IMR-90 (cell line): ENCODE results near the gene SCIN. TPM values are rescaled to one million over a fixed set of nuclear protein-coding genes. Genes with fewer than 3 reads are reported as not detected.

Experiments used
- ATAC-seq: fragments of 200-7000 bp; cut with Tn5 transposase; 2 replicates; pipeline ENCODE4 v1.9.1; 2020; ENCODE audit warnings: low read depth, mild to moderate bottlenecking, moderate library complexity
- BruUV-seq: library from RNA; stranded (reverse); fragments of 400-500 nt; replicated peaks from 2 replicates; lab custom pipeline; 2021; lab: Mats Ljungman, UMichigan
- CTCF ChIA-PET: fragments of 300-600 bp; formaldehyde crosslinking; extraction: SDS; loops from one replicate; lab custom pipeline; 2021; ENCODE audit warnings: antibody characterized with exemption; lab: Yijun Ruan, JAX
- POLR2A ChIA-PET: fragments of 300-600 bp; sonication (Branson Sonifier 250); formaldehyde crosslinking; loops from one replicate; lab custom pipeline; 2022; ENCODE audit warnings: antibody characterized with exemption; ENCODE audit not compliant: unreplicated experiment; lab: Charles Lee
- DNase-seq: peaks from one replicate; pipeline ENCODE4 v3.0.0; 2013
- H2AFZ ChIP-seq: replicated peaks from 2 replicates; pipeline ENCODE3; 2013; ENCODE audit warnings: low read length, mild to moderate bottlenecking; ENCODE audit not compliant: poor library complexity
- H2AK5ac ChIP-seq: 2 replicates; pipeline ENCODE4 v1.6.1; 2013; ENCODE audit warnings: low read depth, low read length, inconsistent platforms
- H2AK9ac ChIP-seq: replicated peaks from 2 replicates; pipeline ENCODE3; 2013; ENCODE audit warnings: mild to moderate bottlenecking, low read depth, low read length, moderate library complexity; ENCODE audit not compliant: poor library complexity
- H2BK120ac ChIP-seq: 2 replicates; pipeline ENCODE4 v1.6.1; 2013; ENCODE audit warnings: low read depth, low read length, inconsistent platforms
- H2BK15ac ChIP-seq: 3 replicates; pipeline ENCODE4 v1.6.1; 2013; ENCODE audit warnings: low read depth, low read length, inconsistent platforms
- H2BK20ac ChIP-seq: 2 replicates; pipeline ENCODE4 v1.6.1; 2013; ENCODE audit warnings: low read depth, mild to moderate bottlenecking, inconsistent platforms, low read length, moderate library complexity
- H2BK5ac ChIP-seq: 2 replicates; pipeline ENCODE4 v1.6.1; 2013; ENCODE audit warnings: mild to moderate bottlenecking, low read depth, low read length, inconsistent platforms; ENCODE audit not compliant: poor library complexity, severe bottlenecking
- H3K14ac ChIP-seq: replicated peaks from 2 replicates; pipeline ENCODE4 v1.6.1; 2013; ENCODE audit warnings: low read depth, low read length, inconsistent platforms
- H3K18ac ChIP-seq: 2 replicates; pipeline ENCODE4 v1.6.1; 2013; ENCODE audit warnings: low read depth, low read length, control low read depth
- H3K23ac ChIP-seq: 2 replicates; pipeline ENCODE4 v1.6.1; 2013; ENCODE audit warnings: low read depth, low read length, inconsistent platforms
- H3K27ac ChIP-seq: 2 replicates; pipeline ENCODE4 v1.5.1; 2013; ENCODE audit warnings: mild to moderate bottlenecking, control low read depth, low read length; ENCODE audit not compliant: insufficient read depth
- H3K27me3 ChIP-seq: 2 replicates; pipeline ENCODE4 v1.6.1; 2013; ENCODE audit warnings: low read length; ENCODE audit not compliant: control insufficient read depth, insufficient read depth
- H3K36me3 ChIP-seq: 2 replicates; pipeline ENCODE4 v1.6.1; 2013; ENCODE audit warnings: low read length, mixed read lengths; ENCODE audit not compliant: control insufficient read depth, insufficient read depth
- H3K4ac ChIP-seq: 2 replicates; pipeline ENCODE4 v1.6.1; 2013; ENCODE audit warnings: low read depth, low read length, inconsistent platforms
- H3K4me1 ChIP-seq: 2 replicates; pipeline ENCODE4 v1.6.1; 2013; ENCODE audit warnings: low read length, mixed read lengths; ENCODE audit not compliant: control insufficient read depth, insufficient read depth
- H3K4me2 ChIP-seq: 2 replicates; pipeline ENCODE4 v1.6.1; 2013; ENCODE audit warnings: low read depth, mild to moderate bottlenecking, control low read depth, low read length, moderate library complexity
- H3K4me3 ChIP-seq: 2 replicates; pipeline ENCODE4 v1.5.1; 2013; ENCODE audit warnings: low read depth, mild to moderate bottlenecking, control low read depth, low read length, moderate library complexity; ENCODE audit not compliant: insufficient read depth
- H3K56ac ChIP-seq: 2 replicates; pipeline ENCODE4 v1.6.1; 2013; ENCODE audit warnings: low read length, inconsistent platforms; ENCODE audit not compliant: insufficient read depth; ENCODE audit errors: extremely low read depth
- H3K79me1 ChIP-seq, 2 experiments: 2 replicates each; pipeline ENCODE4 v1.6.1; 2013; ENCODE audit warnings: low read length in 2 of 2, inconsistent platforms in 1 of 2, low read depth in 1 of 2
- H3K9ac ChIP-seq: 2 replicates; pipeline ENCODE4 v1.6.1; 2013; ENCODE audit warnings: low read depth, low read length, control low read depth
- H3K9me1 ChIP-seq: 2 replicates; pipeline ENCODE4 v1.6.1; 2013; ENCODE audit warnings: low read length, inconsistent platforms; ENCODE audit not compliant: insufficient read depth
- H3K9me3 ChIP-seq: 2 replicates; pipeline ENCODE4 v1.6.1; 2013; ENCODE audit warnings: low read length; ENCODE audit not compliant: control insufficient read depth, insufficient read depth
- H4K20me1 ChIP-seq: 2 replicates; pipeline ENCODE4 v1.6.1; 2013; ENCODE audit warnings: low read length, inconsistent platforms; ENCODE audit not compliant: insufficient read depth
- H4K5ac ChIP-seq: 2 replicates; pipeline ENCODE4 v1.6.1; 2013; ENCODE audit warnings: mild to moderate bottlenecking, low read depth, low read length, control low read depth
- H4K8ac ChIP-seq, 2 experiments: 2 replicates each; pipeline ENCODE4 v1.6.1; 2013; ENCODE audit warnings: low read depth in 2 of 2, low read length in 2 of 2, control low read depth in 1 of 2, inconsistent platforms in 1 of 2
- H4K91ac ChIP-seq: 2 replicates; pipeline ENCODE4 v1.6.1; 2013; ENCODE audit warnings: low read depth, low read length, inconsistent platforms; ENCODE audit not compliant: insufficient read depth
- CHD1 ChIP-seq: IDR thresholded peaks from 2 replicates; pipeline ENCODE4 v1.6.1; 2012; ENCODE audit warnings: low read depth, low read length, improper control_type of control experiment
- CTCF ChIP-seq: conservative IDR thresholded peaks from 2 replicates; pipeline ENCODE4 v1.5.1; 2012; ENCODE audit warnings: mild to moderate bottlenecking, low read depth, low read length, improper control_type of control experiment
- MAZ ChIP-seq: IDR thresholded peaks from 2 replicates; pipeline ENCODE4 v1.6.1; 2012; ENCODE audit warnings: low read depth, mild to moderate bottlenecking, low read length, improper control_type of control experiment, moderate library complexity, borderline replicate concordance
- WGBS, 2 experiments: methylation state at CpG; one replicate each; pipeline versions ENCODE4 v1.1.5 to v1.1.7; 2013; ENCODE audit warnings: missing lambda C conversion rate in 2 of 2; ENCODE audit not compliant: insufficient read length in 1 of 2; ENCODE audit errors: extremely low coverage in 2 of 2; 5-methylcytosine and 5-hydroxymethylcytosine counted together
- dilution Hi-C: fragments of 300-500 bp; cut with HindIII; formaldehyde crosslinking; loops from one replicate; pipeline ENCODE4 v1.14.3; 2018; ENCODE audit warnings: low sequenced_read_pairs; ENCODE audit not compliant: unreplicated experiment
- in situ Hi-C: fragments of 300-500 bp; cut with MboI; formaldehyde crosslinking; loops from 3 replicates; pipeline ENCODE4 v1.14.3; 2019; ENCODE audit warnings: low sequenced_read_pairs, inconsistent platforms, mixed read lengths
- intact Hi-C: fragments of 100-400 bp; cut with micrococcal nuclease; formaldehyde crosslinking; loops from 2 replicates; pipeline ENCODE4 v1.10.0; 2022
- polyA plus RNA-seq, 3 experiments: library from polyadenylated mRNA; depleted of rRNA; stranded (reverse); fragments of >200 nt; gene quantifications; 2 replicates each; pipeline ENCODE4 v1.2.3, GENCODE V29; 2012; ENCODE audit warnings: low replicate concordance in 1 of 3
- total RNA-seq: library from RNA; depleted of rRNA; stranded (reverse); fragments of >200 nt; gene quantifications from 2 replicates; pipeline ENCODE4 v1.2.3, GENCODE V29; 2012

SCIN gene
- total and polyA plus RNA-seq, 2 of the 4 experiments (the other 2 are of a cell fraction), result under 0.01 to 0.05 TPM

- Histone ChIP-seq H3K4ac (no peak overlapping the region), H3K79me1 (no peaks in the 10 kb centered on the region), H2AFZ (no peak overlapping the region), H2AK9ac (no peak overlapping the region), H2BK120ac (no peak overlapping the region), H4K5ac (no peak overlapping the region), H3K27ac (no peak overlapping the region), H4K20me1 (no peaks in the 10 kb centered on the region), H3K9ac (no peak overlapping the region), H4K91ac (no peak overlapping the region), H3K4me3 (no peak overlapping the region), H3K23ac (no peak overlapping the region), H3K36me3 (no peaks in the 10 kb centered on the region), H2BK5ac (no peak overlapping the region), H4K8ac (no peak overlapping the region), H3K4me1 (no peaks in the 10 kb centered on the region), H3K14ac (no peak overlapping the region), H3K56ac (no peak overlapping the region), H3K9me1 (no peaks in the 10 kb centered on the region), H3K18ac (no peak overlapping the region), H2BK15ac (no peak overlapping the region), H2AK5ac (no peak overlapping the region), H3K9me3 (no peaks in the 10 kb centered on the region; the same call in 1 of the 2 replicates), H2BK20ac (no peak overlapping the region), H3K4me2 (no peak overlapping the region), H3K27me3 (no peaks in the 10 kb centered on the region)
- TF ChIP-seq CTCF, result no peak
- no peak for TF ChIP-seq CHD1
- TF ChIP-seq MAZ, result no peak
- ChIA-PET CTCF (no interaction called here), POLR2A (no interaction called here)
- in situ Hi-C loops (no loop called here), dilution Hi-C loops (no loop called here), intact Hi-C loops (no loop called here)
- BruUV-seq, result no TSS peak
- ATAC-seq (no peak), DNase-seq (no peak)
- WGBS, 2 experiments, result no CpG with 5 or more reads among the region's 7 CpGs
Measured at GRCh38 chr7:12595148-12595547, 24.6 kb downstream of the SCIN start.
